ENCODE data around the gene MDK.
A peak's percentile ranks its signal among the peaks of the same experiment; 100 is the strongest.

MDK gene

GRCh38 chr11:46420513-46420912 is 39.0 kb downstream of the MDK start:
- Histone ChIP-seq H2BK120ac (ENCODE audit: low read depth, low read length) (no peak overlapping the region), H3K27ac (ENCODE audit: low read depth, low read length) (no peak overlapping the region), H3K4me1 (ENCODE audit: control insufficient read depth, low read depth, low read length) (no peaks in the 10 kb centered on the region), H3K79me1 (ENCODE audit: low read length) (no peaks in the 10 kb centered on the region), H3K4ac (ENCODE audit: low read depth, low read length) (no peak overlapping the region), H2BK15ac (replicated peaks; ENCODE audit: low read depth) (no peak overlapping the region), H3K79me2 (ENCODE audit: control insufficient read depth, insufficient read depth, low read length) (no peaks in the 10 kb centered on the region), H3K27me3 (ENCODE audit: insufficient read depth, low read length, poor library complexity) (no peaks in the 10 kb centered on the region), H3K4me2 (ENCODE audit: low read length) (no peak overlapping the region), H3K56ac (ENCODE audit: low read length) (no peak overlapping the region), H2AK5ac (ENCODE audit: low read length) (no peak overlapping the region), H4K5ac (ENCODE audit: low read length) (no peak overlapping the region), H3K4me3 (ENCODE audit: low read length) (no peak overlapping the region), H3K18ac (ENCODE audit: low read length) (no peak overlapping the region), H3K23ac (ENCODE audit: low read length) (no peak overlapping the region), H4K8ac (ENCODE audit: low read depth, low read length) (no peak overlapping the region), H3K36me3 (ENCODE audit: control insufficient read depth, insufficient read depth, low read length) (peaks cover 1% of the 10 kb centered on the region), H3K9ac (ENCODE audit: low read length) (no peak overlapping the region), H2BK5ac (ENCODE audit: low read length) (no peak overlapping the region)
- DNase-seq, result no peak
- no CpG with 5 or more reads among the region's 1 CpG for WGBS (ENCODE audit: extremely low coverage, insufficient coverage, low lambda C conversion rate)

- H3K36me3 ChIP-seq (ENCODE audit: control insufficient read depth, insufficient read depth, low read length), result peaks cover 1% of the 10 kb centered on the region
- DNase-seq, result no peak
Measured at GRCh38 chr11:46421257-46421880, 39.9 kb downstream of the MDK start.

GRCh38 chr11:46422588-46422987 is 41.1 kb downstream of the MDK start:
- Histone ChIP-seq H3K18ac (ENCODE audit: low read length) (no peak overlapping the region), H3K79me2 (ENCODE audit: control insufficient read depth, insufficient read depth, low read length) (no peaks in the 10 kb centered on the region), H3K36me3 (ENCODE audit: control insufficient read depth, insufficient read depth, low read length) (peaks cover 1% of the 10 kb centered on the region), H4K5ac (ENCODE audit: low read length) (no peak overlapping the region), H4K8ac (ENCODE audit: low read depth, low read length) (no peak overlapping the region), H3K23ac (ENCODE audit: low read length) (no peak overlapping the region), H3K27me3 (ENCODE audit: insufficient read depth, low read length, poor library complexity) (no peaks in the 10 kb centered on the region), H3K9ac (ENCODE audit: low read length) (no peak overlapping the region), H2BK120ac (ENCODE audit: low read depth, low read length) (no peak overlapping the region), H3K56ac (ENCODE audit: low read length) (no peak overlapping the region), H3K4me2 (ENCODE audit: low read length) (no peak overlapping the region), H3K27ac (ENCODE audit: low read depth, low read length) (no peak overlapping the region), H3K4me1 (ENCODE audit: control insufficient read depth, low read depth, low read length) (no peaks in the 10 kb centered on the region), H3K79me1 (ENCODE audit: low read length) (no peaks in the 10 kb centered on the region), H3K4me3 (ENCODE audit: low read length) (no peak overlapping the region), H2BK15ac (replicated peaks; ENCODE audit: low read depth) (no peak overlapping the region), H2BK5ac (ENCODE audit: low read length) (no peak overlapping the region), H3K4ac (ENCODE audit: low read depth, low read length) (no peak overlapping the region), H2AK5ac (ENCODE audit: low read length) (no peak overlapping the region)
- WGBS (ENCODE audit: extremely low coverage, insufficient coverage, low lambda C conversion rate), result no CpG with 5 or more reads among the region's 7 CpGs
- DNase-seq, result no peak

More at GRCh38 chr11:46421257-46421880, 39.9 kb downstream of the MDK start:
- no peak overlapping the region for H4K5ac ChIP-seq (ENCODE audit: low read length)
- H3K4ac ChIP-seq (ENCODE audit: low read depth, low read length), result no peak overlapping the region
- H2BK15ac ChIP-seq (replicated peaks; ENCODE audit: low read depth), result no peak overlapping the region
- no peak overlapping the region for H2BK120ac ChIP-seq (ENCODE audit: low read depth, low read length)
- no CpG with 5 or more reads among the region's 8 CpGs for WGBS (ENCODE audit: extremely low coverage, insufficient coverage, low lambda C conversion rate)
- H3K56ac ChIP-seq (ENCODE audit: low read length), result no peak overlapping the region
- no peak overlapping the region for H2BK5ac ChIP-seq (ENCODE audit: low read length)
- H3K18ac ChIP-seq (ENCODE audit: low read length), result no peak overlapping the region
- no peak overlapping the region for H3K23ac ChIP-seq (ENCODE audit: low read length)
- H3K4me1 ChIP-seq (ENCODE audit: control insufficient read depth, low read depth, low read length), result no peaks in the 10 kb centered on the region
- H2AK5ac ChIP-seq (ENCODE audit: low read length), result no peak overlapping the region
- no peaks in the 10 kb centered on the region for H3K27me3 ChIP-seq (ENCODE audit: insufficient read depth, low read length, poor library complexity)
- no peaks in the 10 kb centered on the region for H3K79me2 ChIP-seq (ENCODE audit: control insufficient read depth, insufficient read depth, low read length)
- no peaks in the 10 kb centered on the region for H3K79me1 ChIP-seq (ENCODE audit: low read length)
- H3K9ac ChIP-seq (ENCODE audit: low read length), result no peak overlapping the region
- no peak overlapping the region for H3K27ac ChIP-seq (ENCODE audit: low read depth, low read length)
- H4K8ac ChIP-seq (ENCODE audit: low read depth, low read length), result no peak overlapping the region
- no peak overlapping the region for H3K4me2 ChIP-seq (ENCODE audit: low read length)
- H3K4me3 ChIP-seq (ENCODE audit: low read length), result no peak overlapping the region

- WGBS (ENCODE audit: extremely low coverage, insufficient coverage, low lambda C conversion rate), result no CpG with 5 or more reads among the region's 4 CpGs
- DNase-seq, result no peak
- H3K27ac ChIP-seq (ENCODE audit: low read depth, low read length), result no peak overlapping the region
Measured at GRCh38 chr11:46426233-46426991, 44.9 kb downstream of the MDK start.

GRCh38 chr11:46427364-46427763 is 45.9 kb downstream of the MDK start:
- Histone ChIP-seq H3K18ac (ENCODE audit: low read length) (no peak overlapping the region), H3K23ac (ENCODE audit: low read length) (no peak overlapping the region), H3K9ac (ENCODE audit: low read length) (no peak overlapping the region), H3K4me3 (ENCODE audit: low read length) (no peak overlapping the region), H4K8ac (ENCODE audit: low read depth, low read length) (no peak overlapping the region), H4K5ac (ENCODE audit: low read length) (no peak overlapping the region), H3K56ac (ENCODE audit: low read length) (no peak overlapping the region), H2BK15ac (replicated peaks; ENCODE audit: low read depth) (no peak overlapping the region), H2AK5ac (ENCODE audit: low read length) (no peak overlapping the region), H2BK120ac (ENCODE audit: low read depth, low read length) (no peak overlapping the region), H2BK5ac (ENCODE audit: low read length) (no peak overlapping the region), H3K79me2 (ENCODE audit: control insufficient read depth, insufficient read depth, low read length) (no peaks in the 10 kb centered on the region), H3K4me1 (ENCODE audit: control insufficient read depth, low read depth, low read length) (no peaks in the 10 kb centered on the region), H3K79me1 (ENCODE audit: low read length) (no peaks in the 10 kb centered on the region), H3K4me2 (ENCODE audit: low read length) (no peak overlapping the region), H3K36me3 (ENCODE audit: control insufficient read depth, insufficient read depth, low read length) (no peaks in the 10 kb centered on the region), H3K27ac (ENCODE audit: low read depth, low read length) (no peak overlapping the region), H3K27me3 (ENCODE audit: insufficient read depth, low read length, poor library complexity) (no peaks in the 10 kb centered on the region), H3K4ac (ENCODE audit: low read depth, low read length) (no peak overlapping the region)
- peak; percentile 55 for DNase-seq
- no CpG with 5 or more reads among the region's 9 CpGs for WGBS (ENCODE audit: extremely low coverage, insufficient coverage, low lambda C conversion rate)

More at GRCh38 chr11:46426233-46426991, 44.9 kb downstream of the MDK start:
- peaks cover 1% of the 10 kb centered on the region for H3K36me3 ChIP-seq (ENCODE audit: control insufficient read depth, insufficient read depth, low read length)
- H2AK5ac ChIP-seq (ENCODE audit: low read length), result no peak overlapping the region
- H3K79me1 ChIP-seq (ENCODE audit: low read length), result no peaks in the 10 kb centered on the region
- no peaks in the 10 kb centered on the region for H3K4me1 ChIP-seq (ENCODE audit: control insufficient read depth, low read depth, low read length)
- H2BK120ac ChIP-seq (ENCODE audit: low read depth, low read length), result no peak overlapping the region
- no peak overlapping the region for H3K18ac ChIP-seq (ENCODE audit: low read length)
- H3K56ac ChIP-seq (ENCODE audit: low read length), result no peak overlapping the region
- H3K4me2 ChIP-seq (ENCODE audit: low read length), result no peak overlapping the region
- H3K27me3 ChIP-seq (ENCODE audit: insufficient read depth, low read length, poor library complexity), result no peaks in the 10 kb centered on the region
- no peaks in the 10 kb centered on the region for H3K79me2 ChIP-seq (ENCODE audit: control insufficient read depth, insufficient read depth, low read length)
- no peak overlapping the region for H4K5ac ChIP-seq (ENCODE audit: low read length)
- H4K8ac ChIP-seq (ENCODE audit: low read depth, low read length), result no peak overlapping the region
- H3K9ac ChIP-seq (ENCODE audit: low read length), result no peak overlapping the region
- no peak overlapping the region for H2BK5ac ChIP-seq (ENCODE audit: low read length)
- H3K23ac ChIP-seq (ENCODE audit: low read length), result no peak overlapping the region
- no peak overlapping the region for H3K4me3 ChIP-seq (ENCODE audit: low read length)
- no peak overlapping the region for H2BK15ac ChIP-seq (replicated peaks; ENCODE audit: low read depth)
- H3K4ac ChIP-seq (ENCODE audit: low read depth, low read length), result no peak overlapping the region
